Measurements from ENCODE around the gene FAM114A1.

FAM114A1 gene

DNA sequence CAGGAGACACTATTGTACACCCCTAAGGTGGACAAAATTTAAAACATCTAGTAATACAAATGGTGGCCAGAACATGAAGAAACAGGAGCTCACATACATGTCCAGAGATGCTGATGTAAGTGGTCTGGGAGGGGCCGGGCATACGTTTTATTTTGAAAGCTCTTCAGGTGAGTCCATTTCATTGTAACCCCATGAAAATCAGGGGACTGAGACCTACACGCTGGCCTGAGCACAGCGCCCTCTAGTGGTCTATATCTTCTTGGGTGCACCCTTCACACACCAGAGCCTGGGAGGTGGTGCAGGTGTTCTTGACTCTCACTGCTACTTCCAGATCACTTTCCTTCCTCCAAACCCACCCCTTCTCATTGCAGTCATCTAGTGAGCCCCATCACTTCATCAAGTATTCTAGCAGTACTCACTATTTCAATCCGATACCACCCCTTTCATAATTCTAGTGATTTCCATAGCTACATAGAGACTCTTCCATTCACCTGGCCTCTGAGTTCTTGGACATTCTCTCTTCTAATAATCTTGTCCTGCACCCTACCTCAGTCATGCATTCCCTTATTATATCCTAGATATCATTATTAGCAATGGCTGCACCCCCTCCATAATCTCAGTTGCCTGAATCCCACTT lies 6.7 kb upstream of the FAM114A1 start:
- peak; percentile 59 to 74 for DNase-seq

DNA sequence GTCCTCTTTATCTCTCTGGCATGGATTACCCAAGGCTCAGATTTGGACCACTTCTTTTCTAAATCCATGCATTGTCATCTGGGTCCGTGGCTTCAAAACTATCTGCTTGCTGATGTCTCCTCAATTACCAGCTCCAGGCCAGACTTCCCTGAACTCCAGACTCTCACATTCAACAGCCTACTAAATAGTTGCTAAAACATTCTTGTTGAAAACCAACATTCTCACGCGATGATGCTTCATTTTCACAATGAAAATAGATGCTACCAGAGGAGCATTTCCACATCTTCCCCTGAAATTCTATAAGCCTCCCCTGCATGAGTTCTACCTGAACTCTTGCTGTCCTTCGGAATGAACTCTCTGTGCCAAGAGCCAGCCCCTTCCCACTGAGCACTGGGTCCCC lies 5.8 kb upstream of the FAM114A1 start:
- no peak for DNase-seq

DNA sequence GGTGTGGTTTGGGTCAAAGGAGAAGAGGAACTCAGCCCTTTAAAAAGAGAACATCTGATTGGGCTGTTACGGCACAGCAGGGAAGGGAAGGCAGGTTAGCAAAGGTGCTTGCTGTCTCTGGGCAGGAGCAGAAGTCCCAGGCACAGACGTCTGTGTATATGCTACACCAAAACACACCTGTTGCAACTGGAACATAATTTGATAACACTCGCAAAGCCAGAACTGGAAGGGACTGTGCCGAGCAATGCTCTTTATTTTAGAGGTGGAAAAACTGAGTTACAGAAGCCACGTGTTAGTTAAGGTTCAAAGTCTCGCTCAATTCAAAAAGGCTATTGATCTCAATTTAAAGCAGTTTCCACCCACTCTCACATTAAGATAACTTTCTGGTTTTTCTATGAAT lies 2.2 kb upstream of the FAM114A1 start:
- no peak for DNase-seq

DNA sequence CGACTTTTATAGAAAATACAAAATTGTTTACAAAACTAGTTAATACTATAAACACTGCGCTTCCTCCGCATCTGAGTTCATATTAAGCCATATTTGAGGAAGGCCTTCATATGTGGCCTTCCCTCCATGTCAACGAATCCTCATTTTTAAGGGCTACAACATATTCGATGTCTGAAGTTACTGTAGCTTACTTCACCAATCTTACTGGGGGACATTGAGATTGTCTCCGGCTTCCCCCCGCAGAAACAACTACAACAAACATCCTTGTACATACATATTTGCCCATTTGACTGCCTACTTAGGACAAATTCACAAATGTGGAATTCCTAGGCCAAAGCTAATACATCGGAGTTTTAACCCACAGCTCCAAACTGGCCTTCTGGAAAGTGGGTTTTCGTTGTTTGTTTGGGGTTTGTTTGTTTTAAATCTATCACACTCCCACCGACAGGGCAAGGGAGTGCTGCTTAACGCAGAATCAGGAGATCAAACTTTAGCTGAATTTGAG lies 581 bp upstream of the FAM114A1 start:
- DNase-seq, result no peak

DNA sequence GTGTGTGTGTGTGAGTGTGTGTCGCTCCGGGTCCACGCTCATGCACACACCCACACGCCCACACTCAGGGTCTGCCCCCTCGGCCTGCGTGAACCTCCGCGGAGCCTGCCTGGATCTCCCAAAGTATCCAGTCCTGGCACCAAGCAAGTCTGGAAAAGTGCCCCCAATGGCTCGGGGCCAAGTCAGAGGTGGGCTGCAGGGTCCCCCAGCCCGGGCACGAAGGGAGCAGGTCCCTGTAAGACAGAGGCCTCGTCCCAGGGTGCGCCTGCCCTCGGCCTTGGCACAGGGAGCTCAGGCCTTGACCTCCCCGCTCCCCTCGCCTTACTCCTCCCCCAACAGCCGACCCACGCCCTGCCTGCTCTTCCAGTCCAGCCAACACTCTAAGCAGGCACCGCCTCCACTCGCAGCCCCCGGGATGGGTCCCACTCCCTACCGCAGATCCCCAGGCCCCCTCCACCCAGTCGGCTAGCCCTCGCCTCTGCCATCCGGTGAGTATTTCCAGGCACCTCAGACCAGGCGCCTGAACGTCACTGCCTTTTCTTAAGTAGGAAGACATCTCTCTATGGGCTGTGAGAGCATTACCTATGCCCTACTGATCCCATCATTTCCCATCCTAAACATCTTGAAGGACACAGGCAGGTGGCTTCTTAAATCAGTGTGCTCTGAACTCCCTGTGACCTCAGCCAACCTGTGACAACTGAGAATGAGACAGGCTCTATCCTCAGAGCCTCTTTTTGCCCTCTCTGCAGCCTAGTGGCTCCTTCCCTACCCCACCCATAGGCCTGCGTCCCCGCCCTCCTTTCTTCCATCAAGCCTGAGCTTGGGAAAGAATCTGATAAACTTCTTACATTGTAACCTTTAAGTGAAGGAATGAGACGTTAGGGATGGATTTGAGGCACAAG lies 704 bp downstream of the FAM114A1 start:
- no peak for DNase-seq

DNA sequence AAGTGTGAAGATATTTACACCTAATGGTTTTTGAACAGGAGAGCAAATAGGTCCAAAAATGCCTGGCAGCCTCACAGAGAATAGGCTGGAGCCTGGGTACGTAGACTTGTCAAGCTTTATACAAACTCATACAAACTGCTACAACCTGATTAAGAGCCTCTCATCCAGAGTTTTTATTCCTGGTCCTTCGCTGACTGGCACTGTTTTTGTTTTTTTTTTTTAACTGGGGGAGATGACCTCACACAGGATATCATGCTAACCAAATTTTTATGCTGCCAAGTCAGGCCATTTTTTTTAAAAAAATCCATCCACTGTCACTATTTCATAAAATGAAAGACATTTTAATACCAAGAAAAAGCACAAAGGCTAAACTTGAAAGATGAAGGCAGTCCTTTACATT lies 1.9 kb downstream of the FAM114A1 start:
- DNase-seq, result no peak

DNA sequence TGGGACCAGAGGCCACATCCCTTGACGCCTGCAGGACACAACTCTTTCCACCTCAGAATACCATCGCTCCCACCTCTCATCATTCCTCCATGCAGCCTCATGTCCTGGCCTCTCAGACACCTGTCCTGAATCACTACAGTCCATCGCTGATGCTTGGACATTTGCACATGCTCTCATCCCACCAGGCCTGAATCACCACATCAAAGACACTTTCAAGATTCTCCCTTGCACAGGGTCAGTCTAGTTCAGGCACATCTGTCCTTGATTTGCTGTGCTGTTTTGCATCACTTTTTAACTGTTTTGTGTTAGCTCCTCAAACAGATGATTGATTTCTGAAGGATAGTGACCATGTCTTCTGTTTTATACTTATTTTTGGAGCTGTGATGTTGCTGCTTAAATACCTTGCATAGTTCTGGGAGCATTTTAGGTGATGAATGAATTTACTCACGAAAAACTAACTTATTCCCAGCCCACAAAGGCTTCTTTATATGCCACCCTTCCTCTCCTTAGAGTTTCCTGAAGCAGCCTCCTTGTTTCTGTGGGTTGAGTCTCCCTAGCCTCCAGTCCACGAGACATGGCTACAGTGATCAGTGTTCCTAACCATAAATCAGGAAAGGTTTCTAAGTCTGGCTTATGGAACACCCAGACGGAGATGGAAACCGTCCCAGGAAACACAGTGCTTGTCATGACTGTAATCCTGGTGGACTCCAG lies 2.6 kb downstream of the FAM114A1 start:
- no peak for DNase-seq

DNA sequence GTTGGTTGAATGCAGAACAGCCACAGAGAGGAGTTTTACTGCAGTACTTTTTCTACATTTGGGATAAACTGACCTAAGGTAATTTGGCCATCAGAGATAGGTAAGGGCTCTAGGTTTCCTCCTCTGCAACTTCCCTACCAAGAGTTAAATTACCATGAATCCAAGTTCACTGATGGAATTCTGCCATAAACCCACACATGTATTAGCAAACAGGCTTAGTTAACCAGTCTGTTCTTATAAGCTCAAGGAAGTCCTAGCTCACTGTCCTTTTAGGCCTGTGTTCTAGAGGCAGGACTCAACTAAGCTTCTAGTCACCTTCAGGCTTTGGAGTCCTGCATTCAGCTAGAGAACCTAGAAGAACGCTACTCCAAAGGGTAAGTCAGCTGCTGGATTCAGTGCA lies 4.0 kb downstream of the FAM114A1 start:
- no peak for DNase-seq

DNA sequence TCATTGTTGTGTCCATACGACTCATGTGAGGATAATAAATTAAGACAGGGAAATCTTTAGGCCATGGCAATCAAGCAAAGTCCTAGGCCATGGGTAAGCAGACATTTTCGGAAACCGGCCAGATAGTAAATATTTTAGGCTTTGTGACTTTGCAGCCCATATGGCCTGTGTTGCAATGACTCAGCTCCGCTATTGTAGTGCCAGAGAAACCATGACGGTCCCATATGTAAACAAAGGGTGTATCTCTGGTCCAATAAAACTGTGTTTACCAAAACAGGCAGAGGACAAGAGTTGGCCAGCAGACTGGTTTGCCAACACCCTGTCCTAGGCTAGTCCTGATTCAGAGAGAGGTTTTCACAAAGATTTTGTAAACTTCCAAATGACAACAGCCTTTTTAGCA lies 5.0 kb downstream of the FAM114A1 start:
- no peak for DNase-seq

DNA sequence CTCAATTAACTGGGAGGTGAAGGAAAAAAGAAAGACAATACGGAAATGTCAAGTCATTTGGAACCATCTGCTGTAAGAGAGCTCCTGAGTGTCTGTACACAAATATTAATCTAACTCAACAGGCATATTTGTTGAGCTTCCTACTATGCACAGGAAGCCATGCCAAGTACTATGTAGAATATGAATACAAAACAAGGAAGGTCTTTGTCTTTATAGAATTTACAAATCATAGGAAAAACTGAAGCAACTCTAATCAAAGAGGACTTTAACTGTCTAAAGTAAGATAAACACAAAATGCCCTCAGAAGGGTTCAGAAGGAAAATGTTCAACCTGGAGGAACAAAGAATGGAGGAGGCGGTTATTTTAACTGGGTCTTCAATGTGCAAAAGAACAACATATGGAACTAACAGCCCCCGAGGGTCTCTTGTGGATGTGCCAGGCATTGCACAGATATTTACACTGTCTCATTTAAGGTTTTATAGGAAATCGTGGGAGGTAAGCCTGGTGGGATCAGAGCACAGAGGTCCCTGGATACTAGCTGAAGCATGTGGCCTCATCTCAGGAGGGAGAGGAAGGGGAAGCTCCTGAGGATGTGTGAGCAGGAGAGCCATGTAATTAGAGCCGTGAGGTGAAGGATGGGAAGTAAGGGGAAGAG lies 5.8 kb downstream of the FAM114A1 start:
- DNase-seq, result no peak

DNA sequence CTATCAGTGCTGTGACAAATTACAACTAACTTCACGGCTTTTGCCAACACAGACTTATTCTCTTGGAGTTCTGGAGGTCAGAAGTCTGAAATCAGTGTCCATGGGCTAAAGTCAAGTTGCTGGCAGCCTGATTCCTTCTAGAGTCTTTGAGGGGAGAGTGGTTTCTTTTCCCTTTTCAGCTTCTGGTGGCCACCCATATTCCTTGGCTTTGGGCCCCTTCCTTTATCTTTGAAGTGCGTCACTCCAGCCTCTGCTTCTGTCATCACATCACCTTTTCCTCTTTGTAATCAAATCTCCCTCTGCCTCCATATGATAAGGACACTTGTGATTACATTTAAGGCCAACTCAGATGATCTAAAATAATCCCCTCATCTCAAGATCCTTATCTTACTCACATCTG lies 9.0 kb downstream of the FAM114A1 start:
- no peak for DNase-seq

DNA sequence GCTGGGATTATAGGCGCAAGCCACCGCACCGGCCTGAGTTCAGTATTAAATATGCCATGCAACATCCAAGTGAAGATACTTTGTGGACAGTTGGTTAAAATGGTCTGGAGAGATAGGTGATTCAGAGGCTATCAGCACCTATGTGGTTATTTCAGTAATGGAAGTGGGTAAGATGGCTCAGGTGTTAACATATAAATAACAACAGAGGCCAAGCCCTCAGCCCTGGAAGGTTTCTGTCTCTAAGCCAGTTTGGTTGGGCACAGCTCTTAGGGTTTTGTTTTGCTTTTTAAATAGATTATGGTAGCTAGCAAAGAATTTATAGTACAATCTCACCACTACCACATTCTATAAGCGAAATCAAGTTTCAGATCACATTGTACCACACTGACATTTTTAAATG lies 16.6 kb downstream of the FAM114A1 start:
- no peak for DNase-seq

DNA sequence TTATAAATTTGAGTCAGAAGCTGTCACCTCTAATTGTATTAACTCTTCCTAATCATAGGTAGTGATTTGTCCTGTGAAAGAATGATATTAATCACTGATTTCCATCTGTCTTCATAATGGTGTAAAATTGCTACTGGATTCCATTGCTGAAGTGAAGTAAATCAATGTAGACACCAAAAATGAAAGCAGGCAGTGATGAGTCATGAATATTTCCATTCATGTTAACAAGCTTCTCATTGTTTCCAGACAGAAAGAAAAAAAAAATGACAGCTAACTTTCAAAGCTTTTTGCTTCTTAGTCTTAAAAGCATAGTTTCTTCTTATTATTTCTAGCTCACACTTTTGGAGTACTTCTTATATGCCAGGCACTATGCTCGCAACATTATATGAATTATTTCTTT lies 21.5 kb downstream of the FAM114A1 start:
- DNase-seq, result no peak

DNA sequence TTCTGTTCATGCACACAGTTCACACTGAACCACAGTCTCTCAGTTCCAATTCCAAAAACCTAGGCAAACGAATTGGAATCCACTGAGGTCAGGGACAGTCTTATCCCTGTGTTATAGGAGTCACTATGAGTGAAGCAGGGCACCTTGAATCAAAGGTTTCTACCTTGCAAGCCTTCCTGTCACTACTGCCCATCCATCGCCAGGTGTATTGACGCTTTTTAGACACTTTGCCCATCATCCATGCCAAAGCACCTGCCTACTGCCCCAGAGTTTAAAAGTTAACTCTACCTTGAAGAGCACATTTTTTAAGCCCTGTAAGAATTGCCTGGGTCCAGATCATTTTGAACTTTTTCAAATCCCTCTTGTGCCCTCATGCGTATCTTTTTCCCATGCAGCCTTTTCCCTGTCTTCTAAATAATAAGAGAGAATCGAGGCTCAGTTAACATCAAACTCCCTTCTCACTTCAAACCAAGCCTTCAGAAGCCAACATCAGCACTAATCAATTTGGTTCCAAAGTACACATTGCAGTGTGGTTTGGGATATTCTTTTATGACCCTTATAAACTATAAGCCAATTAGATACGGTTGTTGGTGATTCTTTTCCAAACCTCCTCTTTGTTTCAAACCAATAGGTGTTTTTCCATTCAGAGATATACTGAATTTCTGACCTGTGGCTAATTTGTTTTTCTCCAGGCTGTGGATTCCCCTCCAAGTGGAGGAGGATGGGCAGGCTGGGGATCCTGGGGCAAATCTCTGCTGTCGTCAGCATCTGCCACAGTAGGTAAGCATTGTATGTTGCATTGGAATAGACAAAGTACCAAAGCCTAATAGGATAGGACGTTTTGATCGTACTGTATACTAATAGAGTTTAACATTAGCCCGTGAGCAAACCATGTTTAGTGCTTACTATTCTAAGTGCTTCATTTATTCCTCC lies 23.7 kb downstream of the FAM114A1 start:
- DNase-seq, result no peak

DNA sequence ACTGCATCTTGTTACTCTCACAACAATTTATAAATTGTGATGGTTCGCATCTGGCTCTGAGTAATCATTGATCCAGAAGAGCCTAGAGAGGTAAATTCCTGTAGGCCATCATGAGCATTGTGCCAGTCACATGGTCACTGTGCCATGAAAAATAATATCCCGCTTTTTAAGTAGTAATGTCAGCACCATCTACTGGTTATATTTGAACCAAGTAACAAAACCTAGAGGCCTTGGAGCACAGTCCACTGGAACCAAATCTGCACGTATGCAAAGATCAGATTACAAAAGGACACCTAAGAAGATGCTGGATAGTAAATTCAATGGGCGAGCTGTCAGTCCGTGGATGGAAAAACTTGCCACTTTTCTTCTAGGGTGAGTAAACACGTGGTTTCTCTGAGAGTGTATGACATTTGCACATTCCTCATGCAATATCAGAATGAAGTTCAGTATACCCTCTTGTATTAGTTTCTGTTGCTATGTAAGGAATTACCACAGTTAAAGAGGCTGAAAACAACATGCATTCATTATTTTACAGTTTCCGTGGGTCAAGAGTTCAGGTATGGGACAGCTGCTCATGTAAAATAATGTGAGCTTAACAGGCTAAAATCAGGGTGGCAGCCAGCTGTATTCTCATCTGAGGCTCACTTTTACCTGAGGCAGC lies 26.8 kb downstream of the FAM114A1 start:
- no peak for DNase-seq

DNA sequence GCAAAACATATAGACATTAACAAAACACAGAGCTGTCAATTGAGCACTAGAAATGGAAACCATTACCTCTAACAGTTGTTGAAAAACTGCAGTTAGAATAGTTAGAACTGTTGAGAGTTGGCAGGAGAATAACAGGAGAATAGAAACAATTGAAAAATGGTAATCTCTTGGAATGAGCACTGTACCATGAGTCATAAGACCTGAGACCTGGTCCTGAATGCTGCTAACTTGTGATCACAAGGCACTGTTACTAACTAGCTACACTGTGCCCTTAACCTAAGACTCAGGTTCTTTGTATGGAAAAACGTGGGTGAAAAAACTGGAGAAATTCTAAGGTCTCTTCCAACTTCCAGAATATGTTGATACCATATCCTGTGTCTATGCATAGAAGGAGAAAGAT lies 29.3 kb downstream of the FAM114A1 start:
- no peak for DNase-seq

DNA sequence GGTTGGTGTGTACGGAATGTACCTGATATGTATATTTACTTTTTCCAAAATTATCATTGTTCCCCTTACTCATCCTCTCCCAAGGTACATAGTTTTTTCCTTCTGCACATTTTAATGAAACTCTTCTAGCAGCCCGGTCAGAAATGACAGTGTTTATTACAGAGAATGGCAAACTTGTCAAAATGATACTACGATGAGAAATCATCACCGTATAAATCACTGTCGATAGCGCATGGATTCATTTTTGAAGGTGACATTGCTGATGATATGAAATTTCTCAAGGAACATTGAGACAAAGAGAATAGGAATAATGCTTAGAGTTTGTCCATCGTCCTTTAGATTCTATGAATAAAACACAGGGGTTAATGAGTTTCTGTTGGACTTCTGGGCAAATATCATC lies 30.6 kb downstream of the FAM114A1 start:
- DNase-seq, result no peak

DNA sequence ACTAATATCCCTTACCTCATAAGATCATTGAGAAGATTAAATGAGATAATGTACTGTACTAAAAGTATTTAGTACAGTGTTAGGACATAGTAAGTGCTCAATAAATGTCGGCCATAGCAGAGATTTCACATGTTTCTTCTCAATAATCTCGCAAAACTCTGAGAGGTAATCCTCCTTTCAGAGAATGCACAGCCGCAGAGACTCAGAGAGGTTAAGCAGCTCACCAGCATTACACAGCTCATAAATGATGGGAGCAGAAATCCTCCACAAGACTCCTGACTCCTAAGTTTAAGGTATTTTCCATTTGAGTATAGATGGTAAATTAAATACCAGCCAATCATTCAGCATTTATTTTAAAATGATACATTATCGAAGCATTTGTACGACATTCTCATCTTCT lies 34.6 kb downstream of the FAM114A1 start:
- no peak for DNase-seq

DNA sequence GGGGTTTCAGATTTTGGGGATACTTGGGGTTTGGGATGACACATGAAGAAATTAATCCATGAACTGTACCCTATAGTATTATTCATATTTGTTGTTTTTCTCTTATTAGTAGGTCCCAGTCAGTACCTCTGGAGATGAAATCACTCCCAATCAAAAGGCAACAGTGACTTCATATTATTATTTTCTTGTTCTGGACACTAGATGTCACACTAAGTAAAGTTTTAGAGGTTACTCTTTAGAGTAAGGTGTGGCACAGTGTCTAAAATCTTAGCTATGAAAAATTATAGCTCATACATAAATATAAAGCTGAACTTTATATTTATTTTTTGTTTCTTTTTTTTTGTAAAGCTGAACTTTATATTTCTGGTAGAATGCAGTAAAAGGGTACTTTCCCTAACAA lies 35.1 kb downstream of the FAM114A1 start:
- DNase-seq, result peak in 1 of 2 donors; percentile 58

DNA sequence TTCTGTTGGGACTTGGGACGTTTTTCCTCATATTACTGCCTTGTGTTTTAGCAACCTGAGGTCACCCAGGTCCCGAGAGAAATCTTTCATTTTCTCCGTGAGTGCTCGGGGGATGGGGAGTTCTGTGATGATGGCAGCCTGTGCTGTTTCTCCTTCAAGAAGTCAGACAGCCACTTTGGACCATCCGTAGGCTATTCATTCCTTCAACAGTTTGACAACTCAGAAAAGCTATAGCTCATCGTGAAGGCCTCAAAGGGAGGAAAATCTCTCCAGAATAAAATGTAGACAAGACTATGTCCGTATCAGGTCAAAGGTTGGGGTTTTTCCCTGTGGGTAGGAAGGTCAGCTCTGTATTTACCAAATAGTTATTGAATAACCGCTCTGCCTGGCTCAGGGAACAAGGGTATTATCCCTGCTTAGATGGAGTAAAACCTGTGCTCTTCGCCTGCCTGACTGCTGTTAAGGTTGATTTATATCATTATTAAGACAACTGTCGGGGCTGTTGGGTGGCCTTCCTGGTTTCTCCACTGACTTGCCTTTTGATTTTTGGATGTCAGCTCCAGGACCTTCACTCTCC lies 36.6 kb downstream of the FAM114A1 start:
- no peak for DNase-seq

DNA sequence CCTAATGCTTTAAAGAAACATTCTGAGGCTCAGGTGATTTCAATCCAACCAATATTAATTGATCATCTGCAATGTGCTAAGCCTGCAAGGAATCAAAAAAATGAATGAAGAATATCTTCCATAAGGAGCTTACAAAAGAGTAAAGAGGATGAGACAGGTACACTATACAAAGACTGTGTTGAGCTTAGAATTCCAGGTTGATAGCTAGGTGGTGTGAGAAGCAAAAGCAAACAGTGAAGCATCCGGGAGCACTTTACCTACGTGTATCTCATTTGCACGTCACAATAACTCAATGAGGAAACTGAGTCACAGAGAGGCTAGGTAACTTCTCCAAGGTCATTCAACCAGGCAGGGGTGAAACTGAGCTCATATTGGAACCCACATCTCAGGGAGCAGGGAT lies 37.1 kb downstream of the FAM114A1 start:
- DNase-seq, result no peak

Measured in CD4-positive, alpha-beta T cell treated with Interferon alpha-2 for 1 hour (primary cell).